Neural progenitor cell (in vitro differentiated cells): ENCODE data around the gene RNPS1.

Source experiments
- CTCF ChIP-seq: fragments of 200-600 bp; sonication (generic); IDR thresholded peaks from 2 replicates; pipeline ENCODE4 v1.5.1; 2017; ENCODE audit warnings: antibody characterized with exemption, mild to moderate bottlenecking
- EZH2 ChIP-seq: fragments of 200-600 bp; sonication (generic); IDR thresholded peaks from 2 replicates; pipeline ENCODE4 v1.6.1; 2017; ENCODE audit warnings: antibody characterized with exemption, mild to moderate bottlenecking, moderate library complexity
- EZH2phosphoT487 ChIP-seq: fragments of 200-600 bp; sonication (generic); IDR thresholded peaks from 2 replicates; pipeline ENCODE4 v1.6.1; 2017; ENCODE audit warnings: antibody characterized with exemption

- TF ChIP-seq CTCF (no peak), EZH2phosphoT487 (no peak), EZH2 (no peak)
Measured at GRCh38 chr16:2256531-2257140, 11.3 kb downstream of the RNPS1 start.
